ENCODE data around the gene SLC25A19.

Gene SLC25A19

DNA sequence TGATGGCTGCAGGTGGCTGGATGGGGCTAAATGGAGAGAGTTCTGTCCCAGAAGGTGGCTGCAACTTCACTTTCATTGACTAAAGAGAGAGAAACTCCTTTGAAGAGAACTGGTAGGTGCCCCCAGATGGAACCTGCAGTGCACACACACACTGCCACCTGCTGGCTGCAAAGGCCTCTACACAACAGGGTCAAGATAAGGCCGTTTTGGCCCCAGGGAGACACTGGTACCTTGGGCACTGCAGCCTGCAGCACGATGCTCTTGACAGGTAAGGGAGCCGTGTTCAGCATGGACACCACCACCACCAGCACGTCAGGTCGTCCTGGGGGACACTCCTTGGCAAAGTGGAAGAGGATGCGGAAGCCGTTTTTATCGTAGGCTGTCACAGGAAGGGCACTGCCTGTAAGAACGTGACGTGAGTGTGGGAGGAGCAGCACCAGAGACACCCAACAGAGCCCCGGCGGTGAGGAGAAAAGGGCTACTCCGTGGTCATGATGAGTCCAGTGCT, 50.5 kb downstream of the SLC25A19 start:
- DNase-seq (ENCODE audit: low read depth): no peak
- no peak overlapping the region for H3K4me3 ChIP-seq (ENCODE audit: low read length)

DNA sequence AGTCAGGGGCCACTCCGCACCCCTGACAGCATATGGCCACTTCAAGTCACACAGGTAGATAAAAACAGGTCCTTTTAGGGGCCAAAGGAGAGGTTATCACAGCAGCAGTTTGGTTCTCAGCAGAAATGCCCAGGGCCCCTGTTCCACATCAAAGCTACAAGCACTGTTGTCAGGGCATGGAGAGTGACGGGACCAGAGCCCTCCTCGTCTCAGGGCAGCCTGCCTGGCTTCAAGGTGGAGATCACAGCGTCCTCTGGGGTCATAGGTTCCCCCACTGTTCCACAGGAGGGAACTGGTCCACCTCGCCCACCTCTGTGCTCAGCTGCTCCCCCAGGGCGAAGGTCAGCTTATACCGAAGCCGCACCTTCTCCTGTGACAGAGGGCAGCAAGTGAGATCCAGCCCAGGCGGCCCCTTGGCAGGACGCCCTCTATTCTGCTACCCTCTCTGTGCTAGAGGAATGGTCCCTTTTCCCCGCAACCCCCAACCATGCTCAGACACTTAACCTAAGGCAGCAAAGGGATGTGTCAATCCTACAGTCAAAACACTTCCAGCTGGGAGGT, 51.1 kb downstream of the SLC25A19 start:
- TF ChIP-seq, protein P1, sequence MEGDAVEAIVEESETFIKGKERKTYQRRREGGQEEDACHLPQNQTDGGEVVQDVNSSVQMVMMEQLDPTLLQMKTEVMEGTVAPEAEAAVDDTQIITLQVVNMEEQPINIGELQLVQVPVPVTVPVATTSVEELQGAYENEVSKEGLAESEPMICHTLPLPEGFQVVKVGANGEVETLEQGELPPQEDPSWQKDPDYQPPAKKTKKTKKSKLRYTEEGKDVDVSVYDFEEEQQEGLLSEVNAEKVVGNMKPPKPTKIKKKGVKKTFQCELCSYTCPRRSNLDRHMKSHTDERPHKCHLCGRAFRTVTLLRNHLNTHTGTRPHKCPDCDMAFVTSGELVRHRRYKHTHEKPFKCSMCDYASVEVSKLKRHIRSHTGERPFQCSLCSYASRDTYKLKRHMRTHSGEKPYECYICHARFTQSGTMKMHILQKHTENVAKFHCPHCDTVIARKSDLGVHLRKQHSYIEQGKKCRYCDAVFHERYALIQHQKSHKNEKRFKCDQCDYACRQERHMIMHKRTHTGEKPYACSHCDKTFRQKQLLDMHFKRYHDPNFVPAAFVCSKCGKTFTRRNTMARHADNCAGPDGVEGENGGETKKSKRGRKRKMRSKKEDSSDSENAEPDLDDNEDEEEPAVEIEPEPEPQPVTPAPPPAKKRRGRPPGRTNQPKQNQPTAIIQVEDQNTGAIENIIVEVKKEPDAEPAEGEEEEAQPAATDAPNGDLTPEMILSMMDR (conservative IDR thresholded peaks at IDR 0.05; ENCODE audit: low read depth, low read length): no peak
- no peak overlapping the region for H3K4me3 ChIP-seq (ENCODE audit: low read length)
- no peak for DNase-seq (ENCODE audit: low read depth)

More for the DNA sequence above, 50.5 kb downstream of the SLC25A19 start:
- TF ChIP-seq, protein P1 (conservative IDR thresholded peaks at IDR 0.05; ENCODE audit: low read depth, low read length): peak; percentile 94

DNA sequence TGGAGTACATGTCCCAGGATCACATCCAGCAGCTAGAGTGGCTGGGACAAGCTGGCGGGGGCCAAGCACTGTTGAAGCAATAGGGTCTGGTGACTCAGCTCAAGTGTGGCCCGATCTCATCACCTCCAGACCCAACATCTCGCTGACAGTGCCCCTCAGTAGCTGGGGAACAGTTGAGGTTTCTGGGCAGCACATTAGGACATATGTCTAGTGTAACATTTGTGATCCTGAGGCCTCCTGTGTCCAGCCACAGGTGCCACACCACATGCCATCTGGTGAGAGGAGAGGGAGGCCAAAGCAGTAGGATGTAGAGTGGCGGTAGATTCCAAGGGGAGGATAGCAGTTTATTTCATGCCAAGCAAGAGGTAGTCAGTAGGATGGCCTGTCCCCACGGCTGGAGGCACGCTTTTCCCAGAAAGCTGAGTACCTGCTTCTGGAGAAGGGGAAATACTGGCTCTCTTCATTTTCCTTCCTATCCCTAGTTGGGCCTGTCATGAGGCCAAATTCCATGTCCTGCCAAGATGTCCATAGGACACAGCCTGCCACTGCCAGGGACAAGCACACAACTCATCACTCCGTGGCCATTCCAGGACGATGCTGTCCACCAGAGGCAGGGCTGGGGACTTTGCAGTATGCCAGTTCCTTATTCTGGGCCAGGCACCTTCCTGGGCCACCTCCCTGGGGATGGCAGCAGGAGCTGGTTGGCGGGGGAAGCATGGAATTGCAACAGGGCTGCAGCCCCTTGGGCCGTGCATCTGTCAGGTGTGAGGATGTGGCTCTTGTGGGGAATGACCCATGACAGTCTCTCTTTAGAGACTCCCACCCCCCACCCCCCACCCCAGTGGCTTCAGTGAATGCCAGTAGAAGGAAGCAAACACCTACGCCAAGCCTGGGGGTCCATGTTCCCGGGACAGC, 51.9 kb downstream of the SLC25A19 start:
- DNase-seq (ENCODE audit: low read depth): no peak
- H3K4me3 ChIP-seq (ENCODE audit: low read length): no peak overlapping the region
- TF ChIP-seq, protein P1 (conservative IDR thresholded peaks at IDR 0.05; ENCODE audit: low read depth, low read length): no peak

DNA sequence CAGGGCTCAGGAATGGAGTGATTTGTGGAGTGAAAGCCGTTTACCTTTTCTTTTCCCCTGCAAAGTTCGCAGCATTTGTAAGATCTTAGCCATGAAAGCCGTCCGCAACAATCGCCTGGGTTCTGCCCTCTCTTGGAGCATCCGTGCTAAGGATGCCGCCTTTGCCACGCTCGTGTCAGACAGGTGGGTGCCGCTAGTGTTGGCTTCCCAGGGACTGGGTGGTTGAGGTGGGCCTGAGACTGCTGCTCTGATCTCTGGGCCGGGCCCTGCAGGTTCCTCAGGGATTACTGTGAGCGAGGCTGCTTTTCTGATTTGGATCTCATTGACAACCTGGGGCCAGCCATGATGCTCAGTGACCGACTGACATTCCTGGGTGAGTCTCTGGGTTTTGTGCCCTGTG, 56.4 kb downstream of the SLC25A19 start:
- H3K4me3 ChIP-seq (ENCODE audit: low read length): no peak overlapping the region
- DNase-seq (ENCODE audit: low read depth): no peak
- TF ChIP-seq, protein P1 (conservative IDR thresholded peaks at IDR 0.05; ENCODE audit: low read depth, low read length): no peak

DNA sequence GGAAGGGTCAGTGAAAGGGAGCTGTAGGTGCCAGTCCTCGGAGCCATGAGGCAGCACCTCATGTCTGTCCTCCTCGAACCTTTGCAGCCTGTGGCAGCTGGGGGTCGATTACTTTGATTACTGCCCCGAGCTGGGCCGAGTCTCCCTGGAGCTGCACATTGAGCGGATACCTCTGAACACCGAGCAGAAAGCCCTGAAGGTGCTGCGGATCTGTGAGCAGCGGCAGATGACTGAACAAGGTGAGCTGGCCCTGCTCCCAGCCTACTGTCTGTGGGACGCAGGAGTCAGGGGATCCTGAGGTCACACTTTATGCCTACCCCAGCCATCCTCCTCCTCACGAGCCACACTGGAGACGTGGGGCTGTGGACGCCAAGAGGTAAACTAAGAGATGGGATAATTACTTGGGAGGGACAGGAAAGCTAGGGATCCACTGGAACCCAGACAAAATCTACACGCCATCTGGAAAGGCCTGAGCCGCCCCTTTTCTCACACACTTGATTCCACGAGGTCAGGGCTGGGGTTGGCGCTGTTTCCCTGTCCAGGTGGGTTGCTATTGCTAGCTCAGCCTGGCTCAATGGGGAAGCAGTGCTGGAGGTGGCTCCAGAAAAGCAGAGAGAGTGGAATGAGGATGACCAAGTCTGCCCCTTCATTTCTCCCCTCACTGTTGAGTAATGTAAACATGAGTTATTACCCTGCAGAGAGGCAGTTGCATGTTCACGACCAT, 57.3 kb downstream of the SLC25A19 start:
- no peak for DNase-seq (ENCODE audit: low read depth)
- TF ChIP-seq, protein P1 (conservative IDR thresholded peaks at IDR 0.05; ENCODE audit: low read depth, low read length): no peak
- H3K4me3 ChIP-seq (ENCODE audit: low read length): no peak overlapping the region

DNA sequence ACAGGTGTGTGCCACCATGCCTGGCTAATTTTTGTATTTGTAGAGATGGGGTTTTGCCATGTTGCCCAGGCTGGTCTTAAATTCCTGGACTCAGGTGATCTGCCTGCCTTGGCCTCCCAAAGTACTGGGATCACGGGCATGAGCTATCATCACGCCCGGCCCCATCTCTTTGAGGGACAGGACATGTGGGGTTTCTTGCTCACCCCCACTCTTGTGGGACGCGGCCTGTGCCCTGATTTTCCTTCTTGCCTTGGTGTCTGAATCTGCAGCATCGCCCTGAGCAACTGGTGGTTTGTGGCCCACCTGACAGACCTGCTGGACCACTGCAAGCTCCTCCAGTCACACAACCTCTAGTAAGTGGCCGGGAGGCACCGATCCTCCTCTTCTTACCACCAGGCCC, 58.2 kb downstream of the SLC25A19 start:
- TF ChIP-seq, protein P1 (conservative IDR thresholded peaks at IDR 0.05; ENCODE audit: low read depth, low read length): no peak
- DNase-seq (ENCODE audit: low read depth): no peak
- no peak overlapping the region for H3K4me3 ChIP-seq (ENCODE audit: low read length)

Data from retinal pigment epithelial cell (primary cell).